ENCODE measurements around the gene ZNF674. TPM values are rescaled to one million over a fixed set of nuclear protein-coding genes. Genes with fewer than 3 reads are reported as not detected.

Gene ZNF674
- total and polyA plus RNA-seq, 10 of the 15 experiments (the other 5 are each of a cell fraction or from before 2014, with no cell fraction given), result 1.0 to 3.7 (median 1.8) TPM

DNA sequence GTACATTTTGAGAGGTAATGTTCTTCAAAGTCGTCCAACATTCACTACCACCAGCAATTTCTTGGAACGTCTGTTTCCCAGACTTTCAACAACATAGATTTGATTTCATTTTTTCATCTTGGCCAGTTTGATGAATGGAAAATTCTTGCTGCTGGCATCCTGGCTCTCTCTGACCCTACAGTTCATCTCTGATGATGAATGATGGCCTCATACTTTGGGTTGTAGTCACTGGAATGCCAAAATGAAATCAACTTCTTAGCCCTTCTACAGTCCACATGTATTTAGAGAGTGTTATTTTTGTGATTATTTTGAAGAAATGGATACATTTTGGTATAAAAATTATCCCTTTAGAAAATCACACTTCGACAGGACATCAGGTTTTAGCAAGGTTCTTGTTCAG, 37.1 kb upstream of the ZNF674 start:
- H3K36me3 ChIP-seq (ENCODE audit: control insufficient read depth in 2 of 2, insufficient read depth in 2 of 2, low read length in 1 of 2), result no peaks in the 10 kb centered on the region; a peak in 1 of 4 replicates
- intact Hi-C loops (cut with micrococcal nuclease; ENCODE audit: unreplicated experiment), result no loop called here
- WGBS (ENCODE audit: insufficient coverage, insufficient replicate concordance, low lambda C conversion rate, missing lambda C conversion rate), result 69% methylated on average over 3 of the region's 3 CpGs
- CTCF ChIA-PET, result interaction anchor here (1.1 to 1.4 kb wide), 3 partner anchors 9 to 214 kb away, joined by 4 to 5 read pairs (median 4); no protein-coding TSS in a partner anchor
- H3K4me1 ChIP-seq (ENCODE audit: control insufficient read depth, insufficient read depth, low read length), result peaks cover 11% of the 10 kb centered on the region
- H3K27me3 ChIP-seq (replicated peaks in 1 of 2; ENCODE audit: control insufficient read depth in 2 of 2, insufficient read depth in 2 of 2, low read length in 1 of 2), result no peaks in the 10 kb centered on the region
- SMC1A ChIA-PET (ENCODE audit: uncharacterized antibody, unreplicated experiment), result interaction anchor here (1.0 to 1.8 kb wide), 4 partner anchors 16 to 197 kb away, joined by 3 to 6 read pairs (median 4); no protein-coding TSS in a partner anchor
- FAIRE-seq, result no peak
- no peak overlapping the region for H3K4me3 ChIP-seq
- BruUV-seq (replicated peaks), result no TSS peak
- no peak overlapping the region for H3K27ac ChIP-seq (ENCODE audit: control insufficient read depth, insufficient read depth)
- no peak overlapping the region for H3K4me2 ChIP-seq (ENCODE audit: control insufficient read depth, insufficient read depth)
- POLR2A ChIA-PET, result no interaction called here
- no peaks in the 10 kb centered on the region; the same call in 2 of the 3 replicates for H3K9me3 ChIP-seq (replicated peaks; ENCODE audit: control insufficient read depth, insufficient read depth, low read length)
- TF ChIP-seq SMARCA5 (IDR thresholded peaks at IDR 0.05) (no peak), TBL1XR1 (IDR thresholded peaks at IDR 0.05; ENCODE audit: low read depth, low read length) (no peak), RUNX3 (IDR thresholded peaks at IDR 0.05; ENCODE audit: low read length) (no peak), BHLHE40 (IDR thresholded peaks at IDR 0.05; ENCODE audit: borderline replicate concordance in 1 of 2, low read depth in 2 of 2, low read length in 1 of 2) (no peak), KLF5 (IDR thresholded peaks at IDR 0.05; ENCODE audit: partially characterized antibody) (no peak), ATF7 (IDR thresholded peaks at IDR 0.05; ENCODE audit: low read depth) (no peak), PAX8 (IDR thresholded peaks at IDR 0.05) (no peak), MYC (IDR thresholded peaks at IDR 0.05; ENCODE audit: insufficient read depth, insufficient read length, insufficient replicate concordance, low read length, severe bottlenecking) (no peak), DPF2 (IDR thresholded peaks at IDR 0.05) (no peak)
- TF ChIP-seq, protein P1, sequence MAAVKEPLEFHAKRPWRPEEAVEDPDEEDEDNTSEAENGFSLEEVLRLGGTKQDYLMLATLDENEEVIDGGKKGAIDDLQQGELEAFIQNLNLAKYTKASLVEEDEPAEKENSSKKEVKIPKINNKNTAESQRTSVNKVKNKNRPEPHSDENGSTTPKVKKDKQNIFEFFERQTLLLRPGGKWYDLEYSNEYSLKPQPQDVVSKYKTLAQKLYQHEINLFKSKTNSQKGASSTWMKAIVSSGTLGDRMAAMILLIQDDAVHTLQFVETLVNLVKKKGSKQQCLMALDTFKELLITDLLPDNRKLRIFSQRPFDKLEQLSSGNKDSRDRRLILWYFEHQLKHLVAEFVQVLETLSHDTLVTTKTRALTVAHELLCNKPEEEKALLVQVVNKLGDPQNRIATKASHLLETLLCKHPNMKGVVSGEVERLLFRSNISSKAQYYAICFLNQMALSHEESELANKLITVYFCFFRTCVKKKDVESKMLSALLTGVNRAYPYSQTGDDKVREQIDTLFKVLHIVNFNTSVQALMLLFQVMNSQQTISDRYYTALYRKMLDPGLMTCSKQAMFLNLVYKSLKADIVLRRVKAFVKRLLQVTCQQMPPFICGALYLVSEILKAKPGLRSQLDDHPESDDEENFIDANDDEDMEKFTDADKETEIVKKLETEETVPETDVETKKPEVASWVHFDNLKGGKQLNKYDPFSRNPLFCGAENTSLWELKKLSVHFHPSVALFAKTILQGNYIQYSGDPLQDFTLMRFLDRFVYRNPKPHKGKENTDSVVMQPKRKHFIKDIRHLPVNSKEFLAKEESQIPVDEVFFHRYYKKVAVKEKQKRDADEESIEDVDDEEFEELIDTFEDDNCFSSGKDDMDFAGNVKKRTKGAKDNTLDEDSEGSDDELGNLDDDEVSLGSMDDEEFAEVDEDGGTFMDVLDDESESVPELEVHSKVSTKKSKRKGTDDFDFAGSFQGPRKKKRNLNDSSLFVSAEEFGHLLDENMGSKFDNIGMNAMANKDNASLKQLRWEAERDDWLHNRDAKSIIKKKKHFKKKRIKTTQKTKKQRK (IDR thresholded peaks at IDR 0.05; ENCODE audit: low read depth, low read length), result no peak
- TF ChIP-seq, protein P2, sequence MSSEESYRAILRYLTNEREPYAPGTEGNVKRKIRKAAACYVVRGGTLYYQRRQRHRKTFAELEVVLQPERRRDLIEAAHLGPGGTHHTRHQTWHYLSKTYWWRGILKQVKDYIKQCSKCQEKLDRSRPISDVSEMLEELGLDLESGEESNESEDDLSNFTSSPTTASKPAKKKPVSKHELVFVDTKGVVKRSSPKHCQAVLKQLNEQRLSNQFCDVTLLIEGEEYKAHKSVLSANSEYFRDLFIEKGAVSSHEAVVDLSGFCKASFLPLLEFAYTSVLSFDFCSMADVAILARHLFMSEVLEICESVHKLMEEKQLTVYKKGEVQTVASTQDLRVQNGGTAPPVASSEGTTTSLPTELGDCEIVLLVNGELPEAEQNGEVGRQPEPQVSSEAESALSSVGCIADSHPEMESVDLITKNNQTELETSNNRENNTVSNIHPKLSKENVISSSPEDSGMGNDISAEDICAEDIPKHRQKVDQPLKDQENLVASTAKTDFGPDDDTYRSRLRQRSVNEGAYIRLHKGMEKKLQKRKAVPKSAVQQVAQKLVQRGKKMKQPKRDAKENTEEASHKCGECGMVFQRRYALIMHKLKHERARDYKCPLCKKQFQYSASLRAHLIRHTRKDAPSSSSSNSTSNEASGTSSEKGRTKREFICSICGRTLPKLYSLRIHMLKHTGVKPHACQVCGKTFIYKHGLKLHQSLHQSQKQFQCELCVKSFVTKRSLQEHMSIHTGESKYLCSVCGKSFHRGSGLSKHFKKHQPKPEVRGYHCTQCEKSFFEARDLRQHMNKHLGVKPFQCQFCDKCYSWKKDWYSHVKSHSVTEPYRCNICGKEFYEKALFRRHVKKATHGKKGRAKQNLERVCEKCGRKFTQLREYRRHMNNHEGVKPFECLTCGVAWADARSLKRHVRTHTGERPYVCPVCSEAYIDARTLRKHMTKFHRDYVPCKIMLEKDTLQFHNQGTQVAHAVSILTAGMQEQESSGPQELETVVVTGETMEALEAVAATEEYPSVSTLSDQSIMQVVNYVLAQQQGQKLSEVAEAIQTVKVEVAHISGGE (CRISPR knock-in tag; IDR thresholded peaks at IDR 0.05), result no peak
- TF ChIP-seq, protein P3, sequence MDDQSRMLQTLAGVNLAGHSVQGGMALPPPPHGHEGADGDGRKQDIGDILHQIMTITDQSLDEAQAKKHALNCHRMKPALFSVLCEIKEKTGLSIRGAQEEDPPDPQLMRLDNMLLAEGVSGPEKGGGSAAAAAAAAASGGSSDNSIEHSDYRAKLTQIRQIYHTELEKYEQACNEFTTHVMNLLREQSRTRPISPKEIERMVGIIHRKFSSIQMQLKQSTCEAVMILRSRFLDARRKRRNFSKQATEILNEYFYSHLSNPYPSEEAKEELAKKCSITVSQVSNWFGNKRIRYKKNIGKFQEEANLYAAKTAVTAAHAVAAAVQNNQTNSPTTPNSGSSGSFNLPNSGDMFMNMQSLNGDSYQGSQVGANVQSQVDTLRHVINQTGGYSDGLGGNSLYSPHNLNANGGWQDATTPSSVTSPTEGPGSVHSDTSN (IDR thresholded peaks at IDR 0.05; ENCODE audit: insufficient replicate concordance, low read depth, low read length), result no peak
- in situ Hi-C loops (cut with MboI), result no loop called here
- no peak for ATAC-seq
- no peak overlapping the region for H2AFZ ChIP-seq (ENCODE audit: control insufficient read depth, low read depth, low read length)
- RAD21 ChIA-PET (ENCODE audit: unreplicated experiment), result interaction anchor here (1.0 to 2.0 kb wide), 2 partner anchors 10 to 47 kb away, joined by 3 to 7 read pairs; no protein-coding TSS in a partner anchor
- H4K20me1 ChIP-seq (ENCODE audit: control insufficient read depth, insufficient read depth), result no peaks in the 10 kb centered on the region; the same call in 1 of the 2 replicates
- peaks cover 23% of the 10 kb centered on the region for H3K79me2 ChIP-seq (ENCODE audit: control insufficient read depth, insufficient read depth, low read length)
- no peak for DNase-seq (ENCODE audit: low read depth, low spot score)
- H3K9ac ChIP-seq (ENCODE audit: control insufficient read depth, insufficient read depth, low read length), result no peak overlapping the region

All from GM12878 (cell line).